HG03432 (cell line): Measurements from ENCODE around the gene CASZ1.

Experiments used
- ATAC-seq: cut with Tn5 transposase; IDR thresholded peaks from one replicate; pipeline ENCODE4 v1.9.1; 2021; ENCODE audit warnings: mild to moderate bottlenecking, moderate library complexity; ENCODE audit not compliant: unreplicated experiment

CASZ1 gene

DNA sequence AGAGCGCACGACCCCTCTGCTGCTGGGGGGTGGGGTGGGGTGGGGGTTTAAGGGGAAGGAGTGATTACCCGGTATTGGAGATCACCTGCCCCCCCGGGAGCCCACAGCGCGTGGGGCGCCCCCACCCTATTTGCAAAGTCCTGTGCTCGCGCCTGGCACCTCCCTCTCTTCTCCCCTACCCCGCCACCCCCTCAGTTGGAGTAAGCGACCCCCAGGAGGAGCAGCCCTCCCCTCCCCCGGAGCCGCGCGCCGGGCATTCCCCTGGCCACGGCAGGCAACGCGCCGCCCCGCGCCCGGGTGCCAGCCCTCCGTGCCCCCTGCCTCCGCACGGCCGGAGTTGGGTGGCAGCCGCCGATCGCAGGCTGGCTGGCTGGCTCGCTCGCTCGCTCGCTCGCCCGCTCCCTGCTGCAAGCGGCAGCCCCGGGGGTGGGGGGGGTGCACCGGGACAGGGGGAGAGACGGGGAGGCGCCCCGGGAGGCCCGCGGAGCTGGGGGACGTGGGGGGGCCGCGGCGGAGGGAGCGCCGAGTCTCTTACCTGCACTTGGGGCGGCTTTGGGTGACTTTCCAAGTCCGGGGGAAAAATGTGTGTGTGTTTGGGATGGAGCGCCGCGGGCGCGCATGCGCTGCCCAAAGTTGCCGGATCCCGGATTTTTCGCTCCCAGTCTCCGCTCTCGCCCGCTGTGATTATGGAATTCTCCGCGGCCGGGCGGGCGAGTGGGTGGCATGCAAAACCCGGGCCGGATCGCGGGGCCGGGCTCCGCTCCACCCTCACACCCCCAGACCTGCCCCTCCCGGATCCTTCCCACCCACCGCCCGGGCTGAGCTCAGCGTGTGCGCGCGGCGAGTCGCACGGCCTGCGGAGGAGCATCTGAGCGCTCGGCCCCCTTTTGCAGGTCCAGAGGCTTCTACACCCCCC, at the start of gene CASZ1:
Gene CASZ1 (minus strand): TSS at position 618 of the 916 bp plus-strand sequence. CDS start 102,757 bp downstream, outside the sequence.
- ATAC-seq, result no peak

GRCh38 chr1:10843697-10844096, 47.3 kb upstream of the CASZ1 start:
- no peak for ATAC-seq

DNA sequence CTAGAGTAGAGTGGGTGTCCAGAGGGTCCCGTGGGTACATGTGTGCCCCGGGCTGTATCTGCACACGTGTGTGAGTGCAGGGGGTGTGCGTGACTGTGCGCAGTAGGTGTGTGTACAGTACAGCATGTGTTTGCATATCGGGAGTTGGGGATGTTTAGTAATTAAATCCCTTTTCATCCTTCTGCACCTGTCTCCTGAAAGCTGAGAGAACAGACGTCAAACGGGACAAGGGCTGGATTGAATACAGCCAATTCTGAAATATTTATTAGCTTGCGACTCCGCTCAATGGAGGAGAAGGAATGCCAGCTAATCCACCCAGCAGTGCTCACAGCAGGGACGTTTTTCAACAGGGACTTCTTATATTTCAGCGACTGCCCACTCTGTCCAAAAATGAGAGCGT, 44.7 kb upstream of the CASZ1 start:
- ATAC-seq, result no peak

GRCh38 chr1:10839188-10839770, 42.8 kb upstream of the CASZ1 start:
- ATAC-seq, result no peak

DNA sequence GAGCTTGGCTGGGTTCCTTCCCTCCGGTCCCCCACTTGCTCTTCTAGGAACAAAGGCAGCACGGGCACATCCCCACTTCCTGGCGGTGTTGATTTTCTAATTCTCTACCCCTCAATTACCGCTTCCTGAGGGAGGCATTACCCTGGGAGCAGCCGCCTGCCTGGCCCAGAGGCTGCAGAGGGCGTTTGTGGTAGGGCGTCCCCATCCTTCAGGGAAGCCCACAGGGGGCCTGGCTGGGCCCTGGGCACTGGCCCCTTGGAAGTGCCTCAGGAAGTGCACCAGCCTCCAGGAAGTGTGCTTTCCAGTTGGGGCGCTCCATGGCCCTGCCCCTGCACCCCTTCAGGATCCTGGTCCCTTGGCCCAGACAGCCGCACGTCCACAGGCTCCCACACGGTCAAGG, 42.1 kb upstream of the CASZ1 start:
- ATAC-seq, result no peak

- ATAC-seq, result no peak
These were observed 40.3 kb upstream of the CASZ1 start for GRCh38 chr1:10836726-10837125.

GRCh38 chr1:10835822-10836421, 39.5 kb upstream of the CASZ1 start:
- no peak for ATAC-seq

DNA sequence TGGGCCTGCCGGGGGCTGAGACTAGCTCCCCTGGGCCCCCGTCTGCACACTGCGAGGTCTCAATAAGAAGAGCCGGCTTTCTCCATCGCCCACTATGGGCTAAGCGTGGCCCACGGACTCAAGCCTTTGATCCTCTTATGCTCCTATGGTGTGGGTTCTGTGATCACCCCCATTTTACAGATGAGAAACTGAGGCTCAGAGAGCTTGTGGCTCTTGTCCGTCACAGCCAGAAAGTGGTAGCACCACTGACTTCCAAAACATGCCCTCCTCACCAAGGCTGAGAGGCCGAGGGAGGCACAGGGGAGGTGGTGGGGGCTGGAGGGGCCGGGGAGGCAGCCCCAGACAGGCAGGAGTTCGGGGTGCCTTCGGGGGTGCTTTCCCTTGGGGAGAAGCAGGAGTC, 39.0 kb upstream of the CASZ1 start:
- no peak for ATAC-seq

DNA sequence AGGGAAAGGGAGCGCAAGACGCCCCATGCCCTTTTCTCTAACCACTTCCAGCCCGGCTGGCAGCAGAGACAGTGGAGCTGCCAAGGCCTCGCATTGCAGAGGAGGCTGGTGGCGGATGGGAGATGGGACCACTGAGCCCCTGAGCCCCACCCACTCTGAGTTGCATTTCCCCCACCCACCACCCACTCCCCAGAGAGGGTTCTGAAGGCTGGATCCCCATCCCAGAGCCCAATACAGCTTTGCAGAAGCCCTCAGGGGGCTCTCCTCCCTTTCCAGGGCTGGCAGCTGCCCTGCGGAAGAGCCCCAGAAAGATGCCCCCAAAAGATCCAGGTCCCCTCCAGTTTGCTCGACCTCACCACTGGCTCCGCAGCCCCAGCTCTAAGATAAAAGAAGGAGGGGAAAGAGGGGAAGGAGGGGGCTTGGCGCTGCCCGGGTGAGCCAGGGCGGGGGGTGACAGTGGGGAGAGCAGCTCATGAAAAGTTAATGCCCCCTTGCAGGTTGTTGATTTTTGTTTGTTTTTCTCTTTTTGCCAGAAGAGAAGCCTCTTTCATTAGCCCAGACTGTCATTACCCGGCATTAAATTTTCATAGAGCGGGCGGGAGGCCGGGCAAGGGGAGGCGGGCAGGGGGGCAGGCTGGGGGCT, 38.4 kb upstream of the CASZ1 start:
- ATAC-seq, result no peak

DNA sequence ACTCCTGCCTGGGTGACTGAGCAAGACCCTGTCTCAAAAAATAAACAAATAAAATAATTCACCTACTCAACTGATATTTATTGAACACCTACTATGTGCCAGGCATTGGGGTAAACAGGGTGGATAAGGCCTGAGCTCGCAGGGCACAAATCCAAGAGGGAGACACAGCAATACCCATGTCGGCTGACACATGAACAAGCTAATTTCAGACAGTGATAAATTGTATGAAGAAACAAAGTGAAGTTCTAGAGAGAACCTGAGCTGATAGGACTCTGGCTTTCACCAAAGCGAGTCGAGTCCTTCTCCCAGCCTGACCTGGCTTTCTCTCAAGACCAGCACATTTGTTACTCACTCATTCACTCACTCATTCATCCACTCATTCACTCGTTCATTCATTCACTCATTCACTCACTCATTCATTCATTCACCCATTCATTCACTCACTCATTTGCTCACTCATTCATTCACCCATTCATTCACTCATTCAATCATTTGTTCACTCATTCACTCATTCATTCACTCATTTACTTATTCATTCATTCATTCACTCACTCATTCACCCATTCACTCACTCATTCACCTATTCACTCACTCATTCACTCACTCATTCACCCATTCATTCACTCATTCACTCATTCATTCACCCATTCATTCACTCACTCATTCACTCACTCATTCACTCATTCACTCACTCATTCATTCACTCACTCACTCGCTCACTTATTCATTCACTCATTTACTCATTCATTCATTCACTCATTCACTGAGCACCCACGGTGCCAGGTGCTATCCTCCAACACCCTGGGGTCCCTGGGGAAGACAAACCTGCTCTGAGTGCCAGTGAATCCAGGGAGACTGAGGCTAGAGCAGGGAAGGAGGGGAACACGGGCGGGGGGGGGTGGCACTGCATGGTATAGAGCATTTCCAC, 37.4 kb upstream of the CASZ1 start:
- ATAC-seq, result no peak

- no peak for ATAC-seq
These were observed 36.3 kb upstream of the CASZ1 start for GRCh38 chr1:10832703-10833102.

DNA sequence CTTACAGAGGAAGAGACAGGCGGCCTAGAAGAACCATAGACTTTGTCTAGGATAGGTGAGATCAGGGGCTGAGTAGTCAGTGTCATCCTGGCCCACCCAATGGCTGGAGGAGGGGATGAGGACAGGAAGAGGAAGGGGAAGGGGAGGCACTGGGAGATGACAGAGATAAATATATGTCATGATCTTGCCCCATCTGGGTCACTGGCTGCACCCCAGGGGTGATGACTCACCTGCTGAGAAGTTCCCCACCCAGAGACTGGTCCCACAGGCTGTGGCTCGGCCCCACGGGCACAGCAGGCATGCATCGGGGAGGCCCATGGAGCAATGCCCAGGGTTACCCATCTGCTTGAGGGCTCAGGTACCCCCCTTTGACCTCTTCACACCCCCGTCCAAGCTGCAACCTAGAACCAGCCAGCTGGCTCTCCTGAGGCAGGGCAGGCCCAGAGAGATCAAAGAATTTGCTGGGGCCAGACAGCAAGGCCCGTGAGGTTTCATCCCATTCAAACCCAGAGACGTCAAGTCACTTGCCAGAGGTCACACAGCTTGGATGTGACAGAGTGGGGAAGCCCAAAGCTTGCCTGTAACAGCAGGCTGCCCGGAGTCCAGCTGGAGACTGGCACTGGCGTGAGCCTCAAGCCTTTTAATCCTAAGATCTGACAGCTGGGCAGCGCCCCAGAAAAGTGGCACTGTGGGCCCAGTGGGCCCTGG, 34.7 kb upstream of the CASZ1 start:
- ATAC-seq, result no peak

- no peak for ATAC-seq
These were observed 33.6 kb upstream of the CASZ1 start for GRCh38 chr1:10829965-10830515.

DNA sequence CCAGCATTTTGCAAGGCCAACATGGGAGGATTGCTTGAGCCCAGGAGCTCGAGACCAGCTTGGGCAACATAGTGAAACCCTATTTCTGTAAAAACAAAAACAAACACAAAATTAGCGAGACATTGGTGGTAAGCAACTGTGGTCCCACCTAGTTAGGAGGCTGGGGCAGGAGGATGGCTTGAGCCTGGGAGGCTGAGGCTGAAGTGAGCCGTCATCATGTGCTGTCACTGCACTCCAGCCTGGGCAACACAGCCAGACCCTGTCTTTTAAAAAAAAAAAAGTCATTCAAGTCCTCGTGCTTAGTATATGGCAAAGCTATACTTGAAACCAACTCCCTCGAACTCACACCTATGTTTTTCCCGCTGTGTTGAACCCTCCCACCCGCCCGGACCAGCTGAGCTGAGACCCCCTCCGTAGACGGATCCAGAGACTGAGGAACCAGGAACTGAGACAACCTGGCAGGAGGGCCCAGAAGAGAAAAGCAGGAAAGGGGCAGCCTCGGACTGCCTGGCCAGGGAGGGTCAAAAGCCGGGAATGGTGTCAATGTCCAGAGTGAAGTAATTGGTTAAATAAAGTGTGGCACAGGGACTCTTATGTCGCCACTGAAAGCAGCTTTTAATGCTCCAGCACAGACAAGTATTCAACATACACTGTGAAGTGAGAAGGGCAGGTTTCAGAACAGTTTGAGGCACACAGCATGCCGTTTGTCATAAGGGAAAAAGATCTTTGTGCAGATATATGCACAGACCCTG, 32.8 kb upstream of the CASZ1 start:
- no peak for ATAC-seq

GRCh38 chr1:10827377-10828333, 31.2 kb upstream of the CASZ1 start:
- ATAC-seq, result no peak

- no peak for ATAC-seq
These were observed 29.1 kb upstream of the CASZ1 start for GRCh38 chr1:10825592-10825991.

- no peak for ATAC-seq
These were observed 28.5 kb upstream of the CASZ1 start for GRCh38 chr1:10824821-10825540.
